A549 (cell line): ENCODE data around the gene RXRA. TPM values are rescaled to one million over a fixed set of nuclear protein-coding genes. Genes with fewer than 3 reads are reported as not detected.
A peak's percentile ranks its signal among the peaks of the same experiment; 100 is the strongest.

Experiments used
- ATAC-seq, 2 experiments: fragments of 200-7000 bp in 1 of 2; fragments of >200 bp in 1 of 2; cut with Nextera tagmentation in 1 of 2; cut with Tn5 transposase in 1 of 2; 3 replicates each; pipeline versions ENCODE4 v1.8.0 to v1.9.1; 2018 to 2020; ENCODE audit warnings: mild to moderate bottlenecking in 1 of 2, moderate library complexity in 1 of 2
- CTCF ChIA-PET: fragments of 300-600 bp; sonication (Branson Sonifier 250); formaldehyde crosslinking; extraction: SDS; loops from one replicate; lab custom pipeline; 2021; ENCODE audit warnings: antibody characterized with exemption, inconsistent platforms; lab: Yijun Ruan, JAX
- POLR2A ChIA-PET: fragments of 350-600 bp; formaldehyde crosslinking; extraction: SDS; loops from one replicate; lab custom pipeline; 2021; ENCODE audit warnings: antibody characterized with exemption, inconsistent platforms; lab: Yijun Ruan, JAX
- DNase-seq, 2 experiments: peaks; one replicate each; pipeline versions ENCODE4 v3.0.0 to v3.0.0-alpha.2; 2011 to 2016; ENCODE audit warnings: low read depth in 1 of 2, low spot score in 1 of 2
- FAIRE-seq: peaks from 2 replicates; lab custom pipeline; 2011; peaks lifted over from hg19 to GRCh38; lab: Jason Lieb, UNC
- H3K27ac ChIP-seq, 2 experiments: fragments of >200 bp; sonication (Bioruptor Twin); formaldehyde crosslinking; 3 replicates each; pipeline ENCODE4 v1.5.1; 2016 to 2017
- H3K4me1 ChIP-seq: fragments of >200 bp; sonication (Bioruptor Twin); formaldehyde crosslinking; 3 replicates; pipeline ENCODE4 v1.6.1; 2016
- H3K4me2 ChIP-seq: fragments of >200 bp; sonication (Bioruptor Twin); formaldehyde crosslinking; 3 replicates; pipeline ENCODE4 v1.6.1; 2016
- H3K4me3 ChIP-seq: fragments of >200 bp; sonication (Bioruptor Twin); formaldehyde crosslinking; 3 replicates; pipeline ENCODE4 v1.5.1; 2016
- H3K9me3 ChIP-seq: fragments of >200 bp; sonication (Bioruptor Twin); formaldehyde crosslinking; 3 replicates; pipeline ENCODE4 v1.6.1; 2016
- CHD4 ChIP-seq: fragments of 200-600 bp; sonication (generic); IDR thresholded peaks from 2 replicates; pipeline ENCODE4 v1.6.1; 2016; ENCODE audit warnings: antibody characterized with exemption, mild to moderate bottlenecking, borderline replicate concordance
- FOSL2 ChIP-seq, 2 experiments: fragments of 450-650 bp in 1 of 2; fragments of >200 bp in 1 of 2; sonication (Bioruptor Twin) in 1 of 2; formaldehyde crosslinking; IDR thresholded peaks; 2 replicates each; pipeline versions ENCODE4 v1.5.0 to v1.6.1; 2016 to 2020; ENCODE audit warnings: mild to moderate bottlenecking in 1 of 2, moderate library complexity in 1 of 2
- HOXA7 ChIP-seq: fragments of 250-450 bp; sonication (Bioruptor Pico); IDR thresholded peaks from 2 replicates; pipeline ENCODE4 v1.5.0; 2020; ENCODE audit warnings: mild to moderate bottlenecking, moderate library complexity
- KDM1A ChIP-seq: fragments of 200-600 bp; sonication (generic); IDR thresholded peaks from 2 replicates; pipeline ENCODE4 v1.6.1; 2016; ENCODE audit warnings: low read depth, mild to moderate bottlenecking
- PHF8 ChIP-seq: fragments of 200-600 bp; sonication (generic); IDR thresholded peaks from 2 replicates; pipeline ENCODE4 v1.6.1; 2016; ENCODE audit warnings: low read depth, mild to moderate bottlenecking, antibody characterized with exemption, moderate library complexity, borderline replicate concordance
- TP53 ChIP-seq: fragments of 250-450 bp; sonication (Bioruptor Pico); IDR thresholded peaks from 2 replicates; pipeline ENCODE4 v1.5.0; 2021; ENCODE audit warnings: mild to moderate bottlenecking, moderate library complexity
- WGBS: methylation state at CpG from one replicate; pipeline ENCODE4 v1.1.6; 2017; ENCODE audit errors: missing lambda C conversion rate; 5-methylcytosine and 5-hydroxymethylcytosine counted together
- polyA plus RNA-seq, 4 experiments: library from polyadenylated mRNA; depleted of rRNA in 3 of 4; stranded (reverse); fragments of >200 nt; fragmentation: RNase III in 1 of 4; extraction: RNeasy Plus Mini Kit Qiagen cat#74134 plus additional on column Dnase treatment in 1 of 4; gene quantifications; 2 replicates in 3 of 4; 3 replicates in 1 of 4; pipeline ENCODE4 v1.2.3, GENCODE V29; 2011 to 2017
- TF ChIP-seq, protein P1 (sequence below): IDR thresholded peaks from 2 replicates; pipeline ENCODE4 v1.6.1; 2012; ENCODE audit warnings: low read depth, borderline replicate concordance
- TF ChIP-seq, protein P2 (sequence below): fragments of >200 bp; sonication (Bioruptor Twin); formaldehyde crosslinking; IDR thresholded peaks from 3 replicates; pipeline ENCODE4 v1.6.1; 2016

RXRA gene
- polyA plus RNA-seq, 2 of the 4 experiments (the other 2 are of a cell fraction), result 6.6 to 23.9 TPM

DNA sequence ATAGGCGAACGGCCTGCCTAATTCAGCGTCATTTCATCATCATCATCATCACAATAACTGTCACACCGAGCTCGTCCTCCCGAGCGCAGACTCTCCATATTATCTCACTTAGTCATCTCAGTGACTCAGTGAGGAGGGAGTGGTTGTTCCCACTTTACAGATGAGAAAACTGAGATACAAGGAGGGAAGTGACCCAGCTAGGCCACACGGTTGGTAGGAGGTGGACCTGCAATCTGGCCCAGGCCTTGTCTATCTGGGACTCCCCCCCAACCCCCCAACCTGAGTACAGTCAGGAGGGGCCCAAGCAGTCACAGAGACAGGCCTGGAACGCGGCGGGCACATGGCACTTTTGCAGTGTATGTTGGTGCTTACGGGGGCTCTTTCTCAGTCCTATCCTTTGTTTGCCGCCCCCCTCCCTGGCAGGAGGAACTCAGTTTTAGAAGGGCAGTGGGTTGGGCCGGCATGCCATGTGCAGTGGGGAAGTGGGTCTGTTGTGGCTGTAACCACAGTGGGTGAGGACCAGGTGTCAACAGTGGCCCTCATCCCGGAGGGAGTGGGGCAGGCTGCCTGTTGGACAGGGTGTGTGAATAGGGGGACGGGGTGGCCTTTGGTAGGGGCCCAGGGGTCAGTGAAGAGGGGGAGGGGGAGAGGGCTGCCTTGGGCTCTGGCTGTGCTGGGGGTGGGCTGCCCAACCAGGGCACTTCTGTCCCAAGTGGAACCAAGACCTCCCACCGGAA lies 1.7 kb upstream of the RXRA start:
- no peak for DNase-seq
- CTCF ChIA-PET, result interaction anchor here (0.9 to 2.7 kb wide), 6 partner anchors 18 to 154 kb away, joined by 3 to 14 read pairs (median 5); no protein-coding TSS in a partner anchor
- Histone ChIP-seq H3K27ac (peak overlapping the region; percentile 96 to 97), H3K9me3 (no peaks in the 10 kb centered on the region)
- 50% methylated on average over 9 of the region's 17 CpGs for WGBS
- TF ChIP-seq KDM1A (peak; percentile 91), PHF8 (no peak), CHD4 (peak; percentile 79; the same call in 1 of the 2 replicates), FOSL2 (IDR thresholded peaks at IDR 0.05) (no peak), FOSL2 (CRISPR knock-in tag; IDR thresholded peaks at IDR 0.05) (peak; percentile 76)
- TF ChIP-seq, protein P1, sequence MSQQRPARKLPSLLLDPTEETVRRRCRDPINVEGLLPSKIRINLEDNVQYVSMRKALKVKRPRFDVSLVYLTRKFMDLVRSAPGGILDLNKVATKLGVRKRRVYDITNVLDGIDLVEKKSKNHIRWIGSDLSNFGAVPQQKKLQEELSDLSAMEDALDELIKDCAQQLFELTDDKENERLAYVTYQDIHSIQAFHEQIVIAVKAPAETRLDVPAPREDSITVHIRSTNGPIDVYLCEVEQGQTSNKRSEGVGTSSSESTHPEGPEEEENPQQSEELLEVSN, result no peak
- TF ChIP-seq, all 56 proteins: peak for 3
- Histone ChIP-seq H3K4me3 (peak overlapping the region; percentile 86; the same call in 2 of the 3 replicates), H3K4me1 (peaks cover 39% of the 10 kb centered on the region), H3K4me2 (peak overlapping the region; percentile 100)
- POLR2A ChIA-PET, result interaction anchor here (1.0 to 1.7 kb wide), 5 partner anchors 9 to 136 kb away, joined by 3 to 6 read pairs (median 5); no protein-coding TSS in a partner anchor
- ATAC-seq (no peak), FAIRE-seq (no peak)

DNA sequence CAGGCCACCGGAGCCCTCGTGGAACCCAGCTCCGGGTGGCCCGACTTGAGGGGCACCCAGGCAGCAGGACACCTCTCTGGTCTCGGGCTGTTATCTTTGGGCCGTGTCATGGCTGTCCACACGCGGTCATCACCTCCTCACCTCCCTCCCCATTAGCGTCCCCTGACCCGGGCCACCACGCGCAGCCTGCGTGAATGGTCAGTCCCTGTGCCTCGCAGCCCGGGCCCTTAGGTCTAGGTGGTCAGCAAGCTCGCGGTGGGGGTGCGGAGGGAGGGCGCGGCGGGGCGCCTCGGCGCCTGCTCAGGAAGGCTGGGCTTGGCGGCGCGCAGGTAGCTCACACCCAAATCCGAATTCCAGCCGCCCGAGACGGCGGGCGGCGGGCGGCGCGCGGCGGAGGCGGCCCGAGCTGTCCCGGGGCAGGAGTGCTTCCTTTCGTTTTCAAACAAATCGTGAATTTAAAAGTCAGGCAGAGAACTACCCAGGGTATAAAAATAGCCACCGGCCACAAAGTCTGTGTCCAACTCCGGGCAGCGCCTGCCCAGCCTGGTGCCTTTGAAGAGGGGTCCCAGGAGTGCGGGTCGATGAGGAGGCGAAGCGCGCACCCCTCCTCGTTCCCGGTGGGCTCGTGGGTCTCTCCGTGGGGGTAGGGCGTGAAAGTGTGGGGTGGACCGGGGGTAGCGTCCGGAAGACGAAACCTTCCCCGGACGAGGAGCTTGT lies 1.0 kb upstream of the RXRA start:
- ATAC-seq (peak; percentile 9 to 35; a peak in 4 of 6 replicates), DNase-seq (peak; percentile 39 to 54)
- no peaks in the 10 kb centered on the region for H3K9me3 ChIP-seq
- TF ChIP-seq, protein P1, result 0 out of 2 replicates have a peak, but pooled peaks have one; percentile 65
- TF ChIP-seq HOXA7, result no peak
- TF ChIP-seq TP53 (CRISPR knock-in tag), result no peak
- TF ChIP-seq, all 56 proteins: peak for 1
- Histone ChIP-seq H3K4me1 (peaks cover 46% of the 10 kb centered on the region), H3K27ac (peak overlapping the region; percentile 96 to 97), H3K4me2 (peak overlapping the region; percentile 100), H3K4me3 (peak overlapping the region; percentile 86)
- 11% methylated on average over 28 of the region's 63 CpGs for WGBS
- no peak for FAIRE-seq
- CTCF ChIA-PET, result interaction anchor here (0.8 to 2.7 kb wide), 8 partner anchors 10 to 154 kb away, joined by 3 to 14 read pairs (median 3); no protein-coding TSS in a partner anchor
- POLR2A ChIA-PET, result interaction anchor here (0.6 to 1.7 kb wide), 6 partner anchors 10 to 189 kb away, joined by 3 to 6 read pairs (median 4); partner anchors contain the start of gene WDR5

DNA sequence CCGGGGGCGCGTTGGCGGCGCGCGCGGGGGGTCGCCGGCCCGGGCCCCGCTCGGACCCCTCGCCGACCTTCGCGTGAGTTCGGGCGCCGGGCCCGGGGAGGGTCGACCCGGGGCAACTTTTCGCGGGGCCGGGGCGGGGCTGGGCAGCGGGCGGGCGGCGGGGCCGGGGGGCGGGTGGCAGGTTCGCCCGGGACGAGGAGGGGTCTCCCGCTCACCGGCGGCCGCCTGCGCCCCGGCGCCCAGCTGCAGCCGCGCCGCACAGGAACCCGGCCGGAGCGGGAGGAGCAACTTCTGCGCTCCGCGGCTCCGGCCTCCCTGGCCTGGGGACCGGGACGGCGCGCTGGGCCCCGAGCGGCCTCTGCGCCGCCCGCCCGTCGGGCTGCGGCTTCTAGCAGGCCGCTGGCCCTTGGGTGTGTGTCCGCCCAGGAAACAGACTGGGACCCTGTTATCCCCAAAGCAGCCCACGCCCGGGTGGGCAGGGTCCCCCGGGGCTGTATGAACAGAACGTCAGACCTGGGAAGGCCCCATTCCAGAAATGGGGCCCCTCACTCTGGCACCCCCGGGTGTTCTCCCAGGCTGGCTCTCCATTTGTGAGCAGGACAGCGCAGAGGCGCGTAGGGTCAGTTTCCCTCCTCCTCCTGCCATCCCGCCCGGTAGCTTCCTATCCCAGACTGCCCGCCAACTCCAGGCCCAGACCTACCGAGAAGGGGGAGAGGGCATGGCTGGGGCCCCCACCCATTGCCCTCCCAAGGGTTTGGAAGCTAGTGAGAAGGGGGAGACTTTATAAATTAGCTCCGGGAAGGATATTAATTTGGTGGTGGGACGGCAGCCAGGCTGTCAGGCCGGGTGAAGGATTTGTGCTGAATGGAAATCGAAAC lies 708 bp downstream of the RXRA start:
- ChIA-PET CTCF (interaction anchor here (1.0 to 4.1 kb wide), 8 partner anchors 14 to 156 kb away, joined by 3 to 21 read pairs (median 5); no protein-coding TSS in a partner anchor), POLR2A (interaction anchor here (1.3 kb wide), 1 partner anchor 80 kb away, joined by 3 read pairs; no protein-coding TSS in a partner anchor)
- Histone ChIP-seq H3K27ac (peak overlapping the region; percentile 95 to 99), H3K4me3 (peak overlapping the region; percentile 93), H3K4me1 (peaks cover 47% of the 10 kb centered on the region), H3K9me3 (no peaks in the 10 kb centered on the region), H3K4me2 (peak overlapping the region; percentile 94)
- TF ChIP-seq PHF8, result peak; percentile 24; the same call in 1 of the 2 replicates
- TF ChIP-seq, protein P2, sequence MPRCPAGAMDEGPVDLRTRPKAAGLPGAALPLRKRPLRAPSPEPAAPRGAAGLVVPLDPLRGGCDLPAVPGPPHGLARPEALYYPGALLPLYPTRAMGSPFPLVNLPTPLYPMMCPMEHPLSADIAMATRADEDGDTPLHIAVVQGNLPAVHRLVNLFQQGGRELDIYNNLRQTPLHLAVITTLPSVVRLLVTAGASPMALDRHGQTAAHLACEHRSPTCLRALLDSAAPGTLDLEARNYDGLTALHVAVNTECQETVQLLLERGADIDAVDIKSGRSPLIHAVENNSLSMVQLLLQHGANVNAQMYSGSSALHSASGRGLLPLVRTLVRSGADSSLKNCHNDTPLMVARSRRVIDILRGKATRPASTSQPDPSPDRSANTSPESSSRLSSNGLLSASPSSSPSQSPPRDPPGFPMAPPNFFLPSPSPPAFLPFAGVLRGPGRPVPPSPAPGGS, result no peak
- ATAC-seq (peak; percentile 44; a peak in 4 of 6 replicates), DNase-seq (peak; percentile 28 to 60), FAIRE-seq (no peak)
- 14% methylated on average over 7 of the region's 83 CpGs for WGBS
